ENCODE measurements around the gene SLC25A33. TPM values are rescaled to one million over a fixed set of nuclear protein-coding genes. Genes with fewer than 3 reads are reported as not detected.

Gene SLC25A33
- total RNA-seq, 2 experiments from 2014 or later = 12.9 to 13.7 TPM

- ChIA-PET POLR2A (no interaction called here), CTCF (no interaction called here)
Observed at GRCh38 chr1:9595156-9595967, 56.1 kb downstream of the SLC25A33 start.

DNA sequence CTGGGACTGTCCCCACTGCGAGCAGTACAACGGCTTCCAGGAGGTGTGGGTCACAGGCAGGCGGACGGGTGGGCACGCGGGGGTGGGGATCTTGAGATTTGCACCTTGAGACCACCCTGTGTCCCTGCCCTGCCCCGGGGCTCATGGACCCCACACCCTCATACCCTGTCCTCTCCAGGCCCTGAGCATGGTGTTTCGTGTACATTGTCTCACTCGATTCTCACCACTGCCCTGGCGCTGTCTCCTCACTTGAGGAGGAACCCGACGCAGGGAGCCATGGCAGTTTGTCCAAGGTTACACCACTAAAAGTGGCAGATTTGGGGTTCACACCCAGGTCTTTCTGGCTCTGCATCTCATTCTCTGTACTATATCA is 56.7 kb downstream of the SLC25A33 start:
- CTCF ChIA-PET = no interaction called here
- POLR2A ChIA-PET = no interaction called here

DNA sequence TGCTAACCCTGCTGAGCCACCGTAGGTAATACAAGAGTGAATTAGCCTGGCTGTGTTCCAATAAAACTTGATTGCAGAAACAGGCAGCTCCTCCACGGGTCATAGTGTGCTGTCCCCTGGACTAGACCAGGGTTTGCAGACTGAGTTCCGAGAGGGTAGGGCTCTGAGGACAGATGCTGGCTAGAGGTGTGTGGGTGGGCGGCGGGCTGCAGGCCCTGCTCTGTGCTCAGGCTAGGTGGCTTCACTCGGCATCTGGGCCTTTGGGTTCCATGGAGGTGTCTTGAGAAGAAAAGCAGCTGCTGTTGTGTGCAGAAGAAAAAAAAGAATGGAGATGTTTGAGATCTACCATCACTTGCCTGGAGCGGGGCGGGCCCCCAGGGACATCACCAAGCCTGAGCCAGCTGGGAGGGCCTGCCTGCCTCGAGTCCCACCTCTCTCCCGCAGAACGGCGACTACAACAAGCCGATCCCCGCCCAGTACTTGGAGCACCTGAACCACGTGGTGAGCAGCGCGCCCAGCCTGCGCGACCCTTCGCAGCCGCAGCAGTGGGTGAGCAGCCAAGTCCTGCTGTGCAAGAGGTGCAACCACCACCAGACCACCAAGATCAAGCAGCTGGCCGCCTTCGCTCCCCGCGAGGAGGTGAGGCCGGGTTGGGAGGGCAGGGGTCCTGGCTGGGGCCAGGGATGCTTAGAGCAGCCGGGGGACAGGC is 57.3 kb downstream of the SLC25A33 start:
- POLR2A ChIA-PET = no interaction called here
- CTCF ChIA-PET = no interaction called here

DNA sequence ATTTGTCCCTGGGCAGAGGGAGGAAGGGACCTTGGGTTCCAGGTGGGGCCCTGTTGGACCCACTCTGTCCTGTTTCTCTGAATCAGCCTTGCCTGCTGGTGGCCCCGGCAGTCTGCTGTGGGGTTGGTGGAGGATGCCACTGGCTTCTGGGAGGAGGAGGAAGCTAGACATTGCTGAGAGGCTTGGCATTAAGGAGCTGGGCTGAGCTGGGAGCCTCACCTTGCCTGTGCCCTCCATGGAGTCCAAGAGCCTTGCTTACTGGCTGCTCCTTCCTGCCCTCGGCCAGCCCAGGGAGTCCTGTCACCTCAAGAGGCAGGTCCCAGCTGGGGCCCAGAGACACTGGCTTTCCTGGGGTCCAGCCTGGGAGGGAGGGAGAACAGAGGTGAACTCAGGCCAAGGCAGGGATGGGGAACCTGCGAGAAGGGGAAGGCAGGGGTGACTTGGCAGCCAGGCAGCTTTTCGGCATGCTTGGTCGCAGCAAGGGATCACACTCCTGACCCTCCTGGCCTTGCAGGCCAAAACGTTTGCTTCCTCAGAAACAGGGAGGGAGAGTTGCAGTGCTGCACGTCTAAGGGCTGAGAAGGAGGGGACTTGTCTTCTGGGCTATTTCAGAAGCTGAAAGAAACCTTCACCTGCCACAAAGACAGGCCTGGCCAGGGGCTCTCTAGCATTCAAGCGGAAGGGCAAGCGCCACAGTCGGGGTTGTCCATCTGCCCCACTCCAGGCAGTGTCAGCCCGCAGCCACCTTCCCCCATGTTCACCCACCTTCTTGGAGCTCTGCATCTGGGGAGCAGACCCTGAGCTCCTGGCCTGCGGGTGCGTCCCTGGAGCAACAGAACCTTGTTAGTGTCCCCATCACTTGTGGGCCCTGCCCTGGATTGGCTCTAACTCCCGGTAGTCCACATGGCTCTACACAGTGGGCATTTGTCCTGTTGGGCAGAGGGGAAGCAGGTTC is 58.4 kb downstream of the SLC25A33 start:
- POLR2A ChIA-PET = interaction anchor here (0.6 kb wide), 1 partner anchor 328 kb away, joined by 4 read pairs; no protein-coding TSS in a partner anchor
- CTCF ChIA-PET = interaction anchor here (0.5 kb wide), 1 partner anchor 56 kb away, joined by 4 read pairs; no protein-coding TSS in a partner anchor

- POLR2A ChIA-PET = no interaction called here
- CTCF ChIA-PET = interaction anchor here (0.6 kb wide), 1 partner anchor 1527 kb away, joined by 8 read pairs; no protein-coding TSS in a partner anchor
Observed at GRCh38 chr1:9598316-9598700, 59.0 kb downstream of the SLC25A33 start.

GRCh38 chr1:9599741-9600140 is 60.5 kb downstream of the SLC25A33 start:
- ChIA-PET CTCF (no interaction called here), POLR2A (no interaction called here)

GRCh38 chr1:9600861-9601834 is 61.9 kb downstream of the SLC25A33 start:
- CTCF ChIA-PET = no interaction called here
- POLR2A ChIA-PET = no interaction called here

DNA sequence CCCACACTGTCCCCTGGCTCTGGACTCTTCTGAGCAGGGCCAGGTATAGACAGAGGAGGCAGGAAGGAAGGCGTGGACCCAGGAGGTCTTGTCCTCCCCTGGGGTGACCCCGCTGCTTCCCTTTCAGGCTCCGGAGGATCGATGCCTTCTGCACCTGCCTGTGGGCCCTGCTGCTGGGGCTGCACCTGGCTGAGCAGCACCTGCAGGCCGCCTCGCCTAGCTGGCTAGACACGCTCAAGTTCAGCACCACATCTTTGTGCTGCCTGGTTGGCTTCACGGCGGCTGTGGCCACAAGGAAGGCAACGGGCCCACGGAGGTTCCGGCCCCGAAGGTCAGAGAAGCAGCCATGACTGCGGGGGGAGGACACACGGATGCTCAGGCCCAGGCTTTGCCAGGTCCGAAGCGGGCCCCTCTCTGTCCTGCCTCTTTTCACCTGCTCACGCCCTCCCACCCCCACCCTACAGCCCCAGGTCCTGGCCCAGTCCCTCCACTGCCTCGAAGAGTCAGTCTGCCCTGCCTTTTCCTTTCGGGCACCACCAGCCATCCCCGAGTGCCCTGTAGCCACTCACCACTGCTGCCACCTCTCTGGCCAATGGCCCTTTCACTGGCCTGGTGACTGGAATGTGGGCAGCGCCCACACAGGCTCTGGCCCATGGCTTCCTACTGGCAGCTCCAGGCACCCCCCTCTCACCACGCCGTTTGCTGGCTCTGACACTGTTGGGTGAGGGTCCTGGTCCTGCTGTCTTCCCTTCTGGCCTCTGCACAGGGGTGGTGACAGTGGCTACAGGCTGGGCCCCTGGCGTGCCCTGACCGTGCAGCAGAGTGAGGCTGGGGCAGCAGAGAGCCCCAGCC is 62.9 kb downstream of the SLC25A33 start:
- ChIA-PET POLR2A (no interaction called here), CTCF (no interaction called here)

GRCh38 chr1:9602794-9603167 is 63.5 kb downstream of the SLC25A33 start:
- ChIA-PET CTCF (no interaction called here), POLR2A (no interaction called here)

DNA sequence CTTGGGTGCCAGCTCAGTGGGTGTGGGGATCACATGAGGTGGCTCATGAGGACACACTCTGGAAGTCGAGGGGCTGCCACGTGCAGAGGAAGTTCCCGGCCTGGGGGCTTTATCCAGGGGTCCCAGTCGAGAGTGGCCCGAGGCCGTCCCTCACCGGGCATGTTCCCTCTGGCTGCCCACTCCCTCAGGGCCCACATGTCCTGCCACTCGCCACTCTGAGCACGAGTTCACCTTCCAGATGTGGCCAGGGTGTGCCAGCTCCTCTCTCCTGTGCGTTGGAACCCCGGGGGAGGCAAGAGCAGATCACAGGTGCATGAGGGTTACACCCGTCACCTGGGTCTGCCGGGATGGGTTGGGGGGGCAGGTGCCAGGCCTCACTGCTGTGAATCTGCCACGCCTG is 64.0 kb downstream of the SLC25A33 start:
- CTCF ChIA-PET = no interaction called here
- POLR2A ChIA-PET = no interaction called here

DNA sequence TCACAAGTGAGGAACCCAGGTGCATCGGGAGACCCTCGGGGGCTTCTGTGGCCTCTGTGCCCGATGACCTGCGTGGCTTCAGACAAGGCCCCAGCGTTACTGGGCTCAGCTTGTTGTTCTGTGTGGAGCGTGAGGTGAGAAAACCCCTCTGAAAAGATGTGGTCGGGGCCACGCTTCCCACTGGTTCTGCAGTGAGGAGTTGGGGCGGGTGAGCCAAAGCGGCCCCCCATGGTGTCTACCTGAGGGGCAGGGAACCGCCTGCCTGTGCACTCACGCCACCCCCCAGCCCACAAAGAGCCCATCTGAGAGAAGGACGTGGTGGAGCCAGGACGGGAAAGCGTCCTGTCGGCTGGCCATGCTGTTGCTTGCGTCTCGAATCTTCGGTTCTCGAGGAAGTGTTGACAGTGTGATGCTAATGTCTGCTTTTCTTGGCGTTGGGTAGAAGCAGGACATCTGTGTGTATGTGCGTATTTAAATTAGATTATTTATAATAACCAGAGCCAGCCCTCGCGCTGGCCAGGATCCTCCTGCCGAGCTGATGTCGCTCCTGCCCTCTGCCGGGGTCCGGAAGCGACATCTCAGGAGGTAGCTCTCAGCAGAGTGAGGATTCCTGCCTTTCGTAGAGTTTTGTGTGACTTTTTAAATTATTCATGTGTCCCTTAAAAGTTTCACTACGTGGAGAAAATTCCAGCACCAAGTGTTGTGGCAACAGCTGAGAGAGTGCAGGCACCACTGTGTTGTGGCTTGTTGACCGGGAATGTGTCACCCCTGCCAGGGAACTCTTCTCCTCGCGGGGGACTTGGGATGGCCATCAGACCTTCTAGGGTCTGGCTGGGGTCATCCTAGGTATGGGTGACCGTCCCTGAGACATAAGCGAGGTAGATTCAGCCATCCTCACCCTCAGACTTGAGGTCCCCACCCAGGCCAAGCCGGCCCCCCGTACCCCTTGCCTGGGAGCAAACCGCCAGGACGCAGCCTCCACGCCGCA is 64.8 kb downstream of the SLC25A33 start:
- CTCF ChIA-PET = no interaction called here
- POLR2A ChIA-PET = no interaction called here

GRCh38 chr1:9604836-9605235 is 65.6 kb downstream of the SLC25A33 start:
- ChIA-PET POLR2A (no interaction called here), CTCF (no interaction called here)

DNA sequence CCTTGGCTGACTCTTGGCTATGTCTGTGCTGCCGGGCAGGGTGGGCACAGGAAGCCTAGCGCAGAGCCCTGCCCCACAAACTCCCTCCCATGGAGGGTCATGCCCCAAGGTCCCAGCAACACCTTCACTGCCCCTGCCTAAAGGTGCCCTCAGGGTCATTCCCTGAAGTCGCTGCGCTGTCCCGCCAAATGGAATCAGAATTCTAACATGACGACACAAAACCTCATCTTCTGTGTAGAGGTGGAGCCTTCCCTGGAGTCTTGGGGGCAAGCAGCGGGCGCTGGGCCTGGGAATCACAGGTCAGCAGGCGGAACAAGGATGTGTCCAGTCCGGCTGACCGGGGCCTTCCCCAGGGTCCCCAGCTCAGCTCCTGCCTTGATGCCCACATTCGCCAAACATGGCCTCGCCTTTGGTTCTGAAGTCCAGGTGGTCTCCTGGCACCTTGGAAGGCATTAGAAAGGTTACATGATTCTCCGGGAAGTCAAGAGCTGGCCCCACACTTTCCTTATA is 66.7 kb downstream of the SLC25A33 start:
- ChIA-PET CTCF (interaction anchor here (0.6 kb wide), 1 partner anchor 285 kb away, joined by 4 read pairs; no protein-coding TSS in a partner anchor), POLR2A (no interaction called here)

DNA sequence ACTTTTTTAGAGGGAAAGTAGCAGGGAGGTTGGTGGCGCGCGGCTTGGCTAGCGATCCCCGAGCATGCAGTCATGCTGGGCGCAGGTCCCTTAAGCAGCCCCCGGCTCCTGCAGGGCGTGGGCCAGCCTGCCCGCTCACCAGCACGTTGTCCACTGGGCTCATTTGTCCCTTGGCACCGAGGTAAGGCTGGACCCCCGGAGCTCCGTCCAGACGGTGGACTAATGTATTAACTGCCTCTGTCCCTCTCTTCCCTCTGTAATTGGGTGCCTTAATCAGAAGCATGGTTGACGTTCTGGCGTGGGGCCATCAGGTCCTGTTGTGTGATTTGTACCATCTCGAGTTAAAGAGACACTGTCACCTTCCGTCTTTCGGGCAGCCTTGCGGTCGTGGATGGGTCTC is 67.2 kb downstream of the SLC25A33 start:
- CTCF ChIA-PET = interaction anchor here (0.6 kb wide), 1 partner anchor 284 kb away, joined by 4 read pairs; no protein-coding TSS in a partner anchor
- POLR2A ChIA-PET = no interaction called here

DNA sequence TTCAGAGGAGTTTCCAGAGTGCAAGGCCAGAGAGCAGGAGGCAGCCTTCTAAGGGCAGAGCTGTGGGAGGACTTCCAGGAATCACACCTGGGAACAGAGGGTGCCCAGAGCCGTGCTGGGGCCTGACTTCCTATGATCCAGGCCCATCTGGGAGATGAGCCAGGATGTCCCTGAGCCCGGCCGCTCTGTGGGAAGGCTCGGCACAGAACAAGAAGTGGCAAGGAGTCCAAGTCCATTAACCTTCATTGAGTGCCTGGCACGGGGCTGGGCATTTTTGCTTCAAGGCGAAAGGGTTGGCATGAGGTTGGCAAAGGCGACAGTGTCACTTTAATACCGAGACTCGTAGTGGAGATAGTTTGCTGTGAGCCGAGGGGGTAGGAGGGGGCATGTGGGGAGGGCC is 67.7 kb downstream of the SLC25A33 start:
- CTCF ChIA-PET = interaction anchor here (1.4 kb wide), 1 partner anchor 20 kb away, joined by 3 read pairs; no protein-coding TSS in a partner anchor

GRCh38 chr1:9607352-9607751 is 68.1 kb downstream of the SLC25A33 start:
- CTCF ChIA-PET = interaction anchor here (1.2 to 1.4 kb wide), 2 partner anchors 10 to 19 kb away, joined by 3 read pairs; no protein-coding TSS in a partner anchor
- POLR2A ChIA-PET = no interaction called here

More for the DNA sequence above, 67.7 kb downstream of the SLC25A33 start:
- POLR2A ChIA-PET = no interaction called here

- ChIA-PET POLR2A (interaction anchor here (0.6 kb wide), 1 partner anchor 130 kb away, joined by 4 read pairs; no protein-coding TSS in a partner anchor), CTCF (no interaction called here)
Observed at GRCh38 chr1:9609998-9610397, 70.7 kb downstream of the SLC25A33 start.

Data from activated CD8-positive, alpha-beta memory T cell treated with anti-CD3 and anti-CD28 coated beads for 36 hours (primary cell).